Naive B cell (primary cell): ENCODE data around the gene ZNF747. TPM values are rescaled to one million over a fixed set of nuclear protein-coding genes. Genes with fewer than 3 reads are reported as not detected.
"Not testable (repeated sequence)": the region's sequence is repeated elsewhere in the genome, so short reads cannot be mapped to it uniquely, and the experiment has no call there.

Experiments
- ATAC-seq, 2 donors: fragments of 150-1000 bp; cut with Tn5 transposase; 2 replicates each; pipeline ENCODE4 v1.10.0; 2021; ENCODE audit warnings: low read depth in 2 of 2, mild to moderate bottlenecking in 2 of 2, moderate library complexity in 2 of 2
- DNase-seq: peaks from one replicate; pipeline ENCODE4 v3.0.0; 2022
- H3K27ac Mint-ChIP-seq, 6 donors: one replicate each; pipeline ENCODE4 v1.8.0; 2020 to 2022; ENCODE audit warnings: mild to moderate bottlenecking in 6 of 6, mixed read lengths in 6 of 6, moderate library complexity in 5 of 6, inconsistent platforms in 2 of 6
- H3K27me3 Mint-ChIP-seq, 3 donors: one replicate each; pipeline ENCODE4 v1.8.0; 2021 to 2022; ENCODE audit warnings: mixed read lengths in 3 of 3, mild to moderate bottlenecking in 1 of 3
- H3K36me3 Mint-ChIP-seq, 2 donors: one replicate each; pipeline ENCODE4 v1.8.0; 2020 to 2022; ENCODE audit warnings: mixed read lengths in 2 of 2, inconsistent platforms in 1 of 2, mild to moderate bottlenecking in 1 of 2
- H3K4me1 Mint-ChIP-seq, 3 donors: one replicate each; pipeline ENCODE4 v1.8.0; 2020 to 2022; ENCODE audit warnings: mixed read lengths in 3 of 3, inconsistent platforms in 1 of 3, mild to moderate bottlenecking in 1 of 3, moderate library complexity in 1 of 3
- H3K4me3 Mint-ChIP-seq, 8 donors: one replicate each; pipeline ENCODE4 v1.8.0; 2020 to 2022; ENCODE audit warnings: mild to moderate bottlenecking in 8 of 8, mixed read lengths in 8 of 8, moderate library complexity in 8 of 8, inconsistent platforms in 2 of 8
- H3K9me3 Mint-ChIP-seq, 7 donors: one replicate each; pipeline ENCODE4 v1.8.0; 2020 to 2022; ENCODE audit warnings: mixed read lengths in 7 of 7, mild to moderate bottlenecking in 5 of 7, inconsistent platforms in 2 of 7, moderate library complexity in 1 of 7
- polyA plus RNA-seq, 6 donors: library from polyadenylated mRNA; unstranded; fragments of 300-500 nt; fragmentation: Illumina TruSeq; gene quantifications; one replicate each; pipeline ENCODE4 v1.2.3, GENCODE V29; 2021; ENCODE audit warnings: low read depth in 6 of 6

The ZNF747 gene
- polyA plus RNA-seq, 6 donors from 2014 or later: 12.0 to 18.3 (median 15.1) TPM

GRCh38 chr16:30536391-30537024, 1.9 kb upstream of the ZNF747 start:
- not testable (repeated sequence) for H3K27me3 Mint-ChIP-seq, ATAC-seq, H3K9me3 Mint-ChIP-seq, DNase-seq, H3K36me3 Mint-ChIP-seq
- H3K27ac Mint-ChIP-seq: peak overlapping the region in 5 of 6 donors; percentile 49 to 99 (median 93)
- peaks cover 20 to 47% (median 31%) of the 10 kb centered on the region in 3 donors for H3K4me1 Mint-ChIP-seq
- H3K4me3 Mint-ChIP-seq: peak overlapping the region in 7 of 8 donors; percentile 90 to 99 (median 98)

- Mint-ChIP-seq H3K27me3 (no peaks in the 10 kb centered on the region), H3K9me3 (no peaks in the 10 kb centered on the region), H3K4me1 (peaks cover 20 to 47% (median 33%) of the 10 kb centered on the region in 3 donors), H3K4me3 (peak overlapping the region; percentile 90 to 99 (median 98)), H3K36me3 (peaks cover 0 to 7% of the 10 kb centered on the region in 2 donors), H3K27ac (peak overlapping the region; percentile 93 to 99 (median 98))
- ATAC-seq: peak; percentile 52 to 54
- peak; percentile 37 for DNase-seq
Measured at GRCh38 chr16:30535777-30536190, 1.1 kb upstream of the ZNF747 start.

- Mint-ChIP-seq H3K27me3 (no peaks in the 10 kb centered on the region), H3K27ac (peak overlapping the region; percentile 93 to 99 (median 98)), H3K36me3 (peaks cover 0 to 7% of the 10 kb centered on the region in 2 donors), H3K4me1 (peaks cover 20 to 51% (median 38%) of the 10 kb centered on the region in 3 donors), H3K4me3 (peak overlapping the region; percentile 90 to 99 (median 98)), H3K9me3 (no peaks in the 10 kb centered on the region)
- DNase-seq (no peak), ATAC-seq (peak; percentile 37 to 38)
Measured at GRCh38 chr16:30535106-30535776, 583 bp upstream of the ZNF747 start.

- DNase-seq: no peak
- peak overlapping the region in 5 of 6 donors; percentile 28 to 99 (median 79) for H3K27ac Mint-ChIP-seq
- no peaks in the 10 kb centered on the region for H3K9me3 Mint-ChIP-seq
- no peak for ATAC-seq
- peaks cover 0 to 7% of the 10 kb centered on the region in 2 donors for H3K36me3 Mint-ChIP-seq
- H3K4me3 Mint-ChIP-seq: peak overlapping the region; percentile 80 to 99 (median 98)
- peaks cover 20 to 55% (median 39%) of the 10 kb centered on the region in 3 donors for H3K4me1 Mint-ChIP-seq
- no peaks in the 10 kb centered on the region for H3K27me3 Mint-ChIP-seq
Measured at GRCh38 chr16:30533748-30534367, 800 bp downstream of the ZNF747 start.

- DNase-seq (no peak), ATAC-seq (no peak)
- H3K27ac Mint-ChIP-seq: peak overlapping the region in 4 of 6 donors; percentile 45 to 93 (median 60)
- H3K4me1 Mint-ChIP-seq: peaks cover 20 to 60% (median 39%) of the 10 kb centered on the region in 3 donors
- H3K9me3 Mint-ChIP-seq: no peaks in the 10 kb centered on the region
- peak overlapping the region; percentile 41 to 99 (median 82) for H3K4me3 Mint-ChIP-seq
- H3K27me3 Mint-ChIP-seq: no peaks in the 10 kb centered on the region
- H3K36me3 Mint-ChIP-seq: peaks cover 0 to 7% of the 10 kb centered on the region in 2 donors
Measured at GRCh38 chr16:30533146-30533522, 1.5 kb downstream of the ZNF747 start.

- DNase-seq: no peak
- Mint-ChIP-seq H3K36me3 (peaks cover 0 to 7% of the 10 kb centered on the region in 2 donors), H3K4me1 (peaks cover 26 to 60% (median 45%) of the 10 kb centered on the region in 3 donors), H3K27ac (peak overlapping the region in 3 of 6 donors; percentile 50 to 93 (median 70)), H3K4me3 (peak overlapping the region in 7 of 8 donors; percentile 50 to 99 (median 82)), H3K27me3 (no peaks in the 10 kb centered on the region), H3K9me3 (no peaks in the 10 kb centered on the region)
- ATAC-seq: no peak
Measured at GRCh38 chr16:30532285-30533145, 2.1 kb downstream of the ZNF747 start.

- Mint-ChIP-seq H3K4me1 (peaks cover 24 to 47% (median 42%) of the 10 kb centered on the region in 3 donors), H3K36me3 (peaks cover 0 to 6% of the 10 kb centered on the region in 2 donors), H3K27ac (peak overlapping the region in 2 of 6 donors; percentile 39 to 80), H3K27me3 (no peaks in the 10 kb centered on the region), H3K4me3 (peak overlapping the region in 2 of 8 donors; percentile 3 to 70), H3K9me3 (no peaks in the 10 kb centered on the region)
- ATAC-seq (no peak), DNase-seq (no peak)
Measured at GRCh38 chr16:30530163-30531037, 4.3 kb downstream of the ZNF747 start.

GRCh38 chr16:30528799-30529457, 5.7 kb downstream of the ZNF747 start:
- DNase-seq (no peak), ATAC-seq (no peak)
- Mint-ChIP-seq H3K27ac (peak overlapping the region in 3 of 6 donors; percentile 67 to 94 (median 68)), H3K36me3 (no peaks in the 10 kb centered on the region), H3K27me3 (no peaks in the 10 kb centered on the region), H3K4me3 (peak overlapping the region in 7 of 8 donors; percentile 15 to 94 (median 68)), H3K4me1 (peaks cover 17 to 42% (median 40%) of the 10 kb centered on the region in 3 donors), H3K9me3 (no peaks in the 10 kb centered on the region)

GRCh38 chr16:30527635-30528178, 7.0 kb downstream of the ZNF747 start:
- Mint-ChIP-seq H3K27me3 (no peaks in the 10 kb centered on the region), H3K4me1 (peaks cover 13 to 36% (median 34%) of the 10 kb centered on the region in 3 donors), H3K4me3 (peak overlapping the region; percentile 83 to 94 (median 92)), H3K36me3 (no peaks in the 10 kb centered on the region), H3K27ac (peak overlapping the region; percentile 92 to 98 (median 96)), H3K9me3 (no peaks in the 10 kb centered on the region)
- peak; percentile 75 for DNase-seq
- ATAC-seq: peak; percentile 65 to 66

- ATAC-seq (peak; percentile 76 to 81), DNase-seq (peak; percentile 91)
- Mint-ChIP-seq H3K36me3 (peaks cover 4 to 6% of the 10 kb centered on the region in 2 donors), H3K4me3 (peak overlapping the region; percentile 83 to 94 (median 92)), H3K4me1 (peaks cover 18 to 36% (median 34%) of the 10 kb centered on the region in 3 donors), H3K27me3 (no peaks in the 10 kb centered on the region), H3K9me3 (no peaks in the 10 kb centered on the region), H3K27ac (peak overlapping the region; percentile 92 to 98 (median 96))
Measured at GRCh38 chr16:30526823-30527634, 7.6 kb downstream of the ZNF747 start.
